ENCODE results near the gene HDAC8. TPM values are rescaled to one million over a fixed set of nuclear protein-coding genes. Genes with fewer than 3 reads are reported as not detected.

Gene HDAC8
- total and polyA plus RNA-seq, 2 experiments from 2014 or later: 36.6 to 40.3 TPM

GRCh38 chrX:72479324-72480274 is 93.0 kb downstream of the HDAC8 start:
- Histone ChIP-seq H3K4me3 (no peak overlapping the region), H3K9me3 (ENCODE audit: low read depth) (no peaks in the 10 kb centered on the region), H3K27me3 (no peaks in the 10 kb centered on the region), H3K36me3 (no peaks in the 10 kb centered on the region), H3K4me1 (ENCODE audit: low read depth) (no peaks in the 10 kb centered on the region), H3K27ac (no peak overlapping the region)
- no peak for TF ChIP-seq CTCF (IDR thresholded peaks at IDR 0.05; ENCODE audit: low read depth, low read length)
- no peak for DNase-seq (ENCODE audit: low read depth in 1 of 2, low spot score in 1 of 2)

GRCh38 chrX:72478853-72479252 is 93.8 kb downstream of the HDAC8 start:
- Histone ChIP-seq H3K4me3 (no peak overlapping the region), H3K36me3 (no peaks in the 10 kb centered on the region), H3K27ac (no peak overlapping the region), H3K4me1 (ENCODE audit: low read depth) (no peaks in the 10 kb centered on the region), H3K27me3 (no peaks in the 10 kb centered on the region), H3K9me3 (ENCODE audit: low read depth) (no peaks in the 10 kb centered on the region)
- no peak for DNase-seq (ENCODE audit: low read depth in 1 of 2, low spot score in 1 of 2)
- no peak for TF ChIP-seq CTCF (IDR thresholded peaks at IDR 0.05; ENCODE audit: low read depth, low read length)

GRCh38 chrX:72478351-72478750 is 94.3 kb downstream of the HDAC8 start:
- H3K36me3 ChIP-seq: no peaks in the 10 kb centered on the region
- no peak for TF ChIP-seq CTCF (IDR thresholded peaks at IDR 0.05; ENCODE audit: low read depth, low read length)
- H3K27ac ChIP-seq: no peak overlapping the region
- no peaks in the 10 kb centered on the region for H3K4me1 ChIP-seq (ENCODE audit: low read depth)
- no peaks in the 10 kb centered on the region for H3K9me3 ChIP-seq (ENCODE audit: low read depth)
- H3K4me3 ChIP-seq: no peak overlapping the region
- no peak for DNase-seq (ENCODE audit: low read depth in 1 of 2, low spot score in 1 of 2)
- H3K27me3 ChIP-seq: no peaks in the 10 kb centered on the region

- Histone ChIP-seq H3K4me3 (no peak overlapping the region), H3K9me3 (ENCODE audit: low read depth) (no peaks in the 10 kb centered on the region), H3K27ac (no peak overlapping the region), H3K4me1 (ENCODE audit: low read depth) (no peaks in the 10 kb centered on the region), H3K36me3 (no peaks in the 10 kb centered on the region), H3K27me3 (no peaks in the 10 kb centered on the region)
- DNase-seq (ENCODE audit: low read depth in 1 of 2, low spot score in 1 of 2): no peak
- no peak for TF ChIP-seq CTCF (IDR thresholded peaks at IDR 0.05; ENCODE audit: low read depth, low read length)
These were observed 94.9 kb downstream of the HDAC8 start for GRCh38 chrX:72477781-72478181.

GRCh38 chrX:72477376-72477775 is 95.3 kb downstream of the HDAC8 start:
- Histone ChIP-seq H3K36me3 (no peaks in the 10 kb centered on the region), H3K9me3 (ENCODE audit: low read depth) (no peaks in the 10 kb centered on the region), H3K27ac (no peak overlapping the region), H3K4me3 (no peak overlapping the region), H3K4me1 (ENCODE audit: low read depth) (no peaks in the 10 kb centered on the region), H3K27me3 (no peaks in the 10 kb centered on the region)
- TF ChIP-seq CTCF (IDR thresholded peaks at IDR 0.05; ENCODE audit: low read depth, low read length): no peak
- no peak for DNase-seq (ENCODE audit: low read depth in 1 of 2, low spot score in 1 of 2)

Data from cardiac muscle cell (in vitro differentiated cells and primary cell).